TTC549 (cell line): ENCODE measurements around the gene SERPINE1.
"Not testable (repeated sequence)": the region's sequence is repeated elsewhere in the genome, so short reads cannot be mapped to it uniquely, and the experiment has no call there.

Experiments used
- FAIRE-seq: peaks from 2 replicates; lab custom pipeline; 2012; peaks lifted over from hg19 to GRCh38; lab: Jason Lieb, UNC

SERPINE1 gene

DNA sequence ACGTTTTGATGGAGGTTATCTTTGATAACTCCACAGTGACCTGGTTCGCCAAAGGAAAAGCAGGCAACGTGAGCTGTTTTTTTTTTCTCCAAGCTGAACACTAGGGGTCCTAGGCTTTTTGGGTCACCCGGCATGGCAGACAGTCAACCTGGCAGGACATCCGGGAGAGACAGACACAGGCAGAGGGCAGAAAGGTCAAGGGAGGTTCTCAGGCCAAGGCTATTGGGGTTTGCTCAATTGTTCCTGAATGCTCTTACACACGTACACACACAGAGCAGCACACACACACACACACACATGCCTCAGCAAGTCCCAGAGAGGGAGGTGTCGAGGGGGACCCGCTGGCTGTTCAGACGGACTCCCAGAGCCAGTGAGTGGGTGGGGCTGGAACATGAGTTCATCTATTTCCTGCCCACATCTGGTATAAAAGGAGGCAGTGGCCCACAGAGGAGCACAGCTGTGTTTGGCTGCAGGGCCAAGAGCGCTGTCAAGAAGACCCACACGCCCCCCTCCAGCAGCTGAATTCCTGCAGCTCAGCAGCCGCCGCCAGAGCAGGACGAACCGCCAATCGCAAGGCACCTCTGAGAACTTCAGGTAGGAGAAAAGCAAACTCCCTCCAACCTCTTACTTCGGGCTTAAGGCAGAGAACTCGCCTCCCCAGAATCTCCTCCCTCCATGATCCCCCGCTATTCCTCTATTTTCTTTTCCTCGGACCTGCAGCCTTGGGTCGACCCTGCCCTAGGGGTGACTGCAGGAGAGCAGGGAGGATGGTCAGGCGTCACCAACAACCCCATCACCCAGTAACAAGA is at the start of gene SERPINE1:
Gene SERPINE1, plus strand, starts transcription at position 454 of the 809 bp plus-strand sequence. CDS start 1,290 bp downstream, outside the sequence.
- no peak for FAIRE-seq

DNA sequence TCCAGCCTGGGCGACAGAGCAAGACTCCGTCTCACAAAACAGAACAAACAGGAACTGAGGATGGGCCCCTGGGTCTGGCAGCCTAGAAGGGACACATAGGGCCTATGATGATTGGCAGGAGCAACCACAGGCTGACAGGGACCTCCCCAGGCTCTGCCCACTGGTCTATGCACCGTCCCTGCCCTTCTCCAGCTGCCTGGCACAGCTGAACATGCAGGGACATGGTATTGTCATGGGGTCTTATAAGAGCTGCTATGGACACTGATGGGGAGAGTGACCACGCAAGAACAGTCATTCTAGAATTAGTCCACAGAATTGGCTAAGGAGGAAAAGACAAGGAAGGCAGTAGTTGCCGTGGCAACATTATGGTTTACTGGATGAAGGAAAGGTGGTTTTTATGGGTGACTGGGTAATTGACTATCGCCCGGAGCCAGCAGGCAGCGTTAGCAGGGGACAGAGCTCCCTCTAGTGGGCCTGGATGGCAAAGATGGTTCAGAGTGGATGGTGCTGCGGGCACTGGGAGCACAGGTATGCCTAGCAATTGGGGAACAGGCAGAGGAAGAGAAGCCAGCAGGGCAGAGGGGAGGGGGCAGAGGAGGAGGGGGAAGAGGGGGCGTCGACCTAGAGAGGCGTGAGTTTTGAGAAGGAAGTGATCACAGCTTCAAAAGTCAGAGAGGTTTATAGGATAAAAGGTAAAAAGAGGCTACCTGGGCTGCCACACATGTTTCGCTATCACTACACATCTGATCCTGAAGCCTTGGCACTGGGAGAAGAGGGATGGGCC is 49.4 kb upstream of the SERPINE1 start:
- FAIRE-seq: no peak

DNA sequence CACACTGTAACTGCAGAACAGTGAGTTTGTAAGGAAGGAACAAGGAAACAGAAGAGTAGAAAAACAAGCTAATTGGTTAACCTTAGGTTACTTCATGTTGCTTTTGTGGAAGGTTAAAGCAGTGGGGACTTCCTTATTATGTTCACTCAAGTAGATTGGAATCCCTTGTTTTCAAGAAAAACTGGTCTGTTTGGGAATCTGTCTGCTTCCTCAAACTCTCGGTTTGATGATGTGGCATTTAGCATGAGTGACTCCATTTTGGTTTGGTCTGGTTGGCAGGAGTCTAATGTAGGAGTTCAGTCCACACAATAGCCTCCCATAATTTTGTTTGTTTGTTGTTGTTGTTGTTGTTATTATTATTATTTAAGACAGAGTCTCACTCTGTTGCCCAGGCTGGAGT is 45.5 kb upstream of the SERPINE1 start:
- FAIRE-seq: no peak

- FAIRE-seq: no peak
These were observed 42.1 kb upstream of the SERPINE1 start for GRCh38 chr7:101084865-101085161.

DNA sequence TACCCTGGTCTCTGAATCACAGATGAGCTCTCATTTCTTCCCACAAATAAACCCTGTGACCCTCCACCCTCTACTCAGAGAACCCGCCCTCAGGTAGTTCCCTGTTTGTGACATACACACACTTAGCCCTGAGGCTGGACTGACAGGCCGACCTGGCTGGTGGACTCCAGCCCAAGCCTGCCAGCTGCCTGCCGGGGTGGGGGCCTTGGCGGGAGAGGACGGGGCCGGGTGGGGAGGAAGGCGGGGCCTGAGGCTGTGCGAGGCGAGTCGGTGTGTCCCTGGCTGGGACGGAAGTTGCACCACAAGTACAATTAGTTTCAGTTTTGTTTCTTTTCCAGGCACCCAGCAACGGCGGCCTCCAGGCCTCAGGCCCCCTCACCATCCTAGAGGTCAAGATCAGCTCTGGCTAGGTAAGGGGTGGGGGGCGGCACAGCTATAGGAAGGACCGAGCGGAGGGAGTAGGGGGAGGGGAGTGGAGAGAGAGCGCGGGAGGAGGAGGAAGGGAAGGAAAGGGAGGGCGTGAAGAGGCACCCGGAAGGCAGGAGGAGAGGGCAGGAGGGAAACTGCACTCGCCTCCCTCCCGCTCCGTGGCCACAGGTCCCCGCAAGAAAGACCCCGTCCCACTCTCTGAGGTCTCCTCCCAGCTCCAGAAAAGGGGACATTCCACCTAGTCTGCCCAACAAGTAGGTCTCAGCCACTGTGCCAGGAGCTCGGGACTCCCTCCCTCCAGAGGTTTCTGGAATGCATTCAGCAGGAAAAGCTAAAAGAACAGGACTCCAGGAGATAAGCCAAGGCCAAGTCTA is 41.5 kb upstream of the SERPINE1 start, which contains the start of gene TRIM56:
Gene TRIM56, plus strand, starts transcription at position 320 of the 803 bp plus-strand sequence. CDS start 1,832 bp downstream, outside the sequence.
- FAIRE-seq: no peak

GRCh38 chr7:101087334-101088068 is 39.4 kb upstream of the SERPINE1 start:
- FAIRE-seq: no peak

GRCh38 chr7:101088069-101088425 is 38.9 kb upstream of the SERPINE1 start:
- no peak for FAIRE-seq

GRCh38 chr7:101088858-101089529 is 37.9 kb upstream of the SERPINE1 start:
- FAIRE-seq: no peak

DNA sequence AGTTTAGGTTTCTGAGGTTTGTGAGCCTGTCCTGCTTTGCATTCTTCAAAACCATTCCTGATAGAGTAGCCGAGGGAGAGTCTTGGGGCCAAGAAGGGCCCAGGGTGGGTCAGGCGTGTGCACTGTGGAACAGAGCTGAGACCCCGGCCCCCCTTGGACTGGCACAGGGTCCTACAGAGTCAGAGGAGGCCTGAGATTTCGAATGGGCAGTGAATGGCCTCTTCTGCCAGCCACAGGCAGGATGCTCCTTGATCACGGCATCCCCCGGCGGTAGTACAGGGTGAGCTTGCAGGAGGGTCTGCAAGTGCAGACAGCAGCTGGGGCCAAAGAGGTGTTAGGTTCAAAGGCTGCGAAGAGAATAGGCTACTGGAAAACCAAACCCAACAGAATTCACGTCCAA is 37.0 kb upstream of the SERPINE1 start:
- no peak for FAIRE-seq

- FAIRE-seq: not testable (repeated sequence)
These were observed 34.5 kb upstream of the SERPINE1 start for GRCh38 chr7:101092266-101092905.

DNA sequence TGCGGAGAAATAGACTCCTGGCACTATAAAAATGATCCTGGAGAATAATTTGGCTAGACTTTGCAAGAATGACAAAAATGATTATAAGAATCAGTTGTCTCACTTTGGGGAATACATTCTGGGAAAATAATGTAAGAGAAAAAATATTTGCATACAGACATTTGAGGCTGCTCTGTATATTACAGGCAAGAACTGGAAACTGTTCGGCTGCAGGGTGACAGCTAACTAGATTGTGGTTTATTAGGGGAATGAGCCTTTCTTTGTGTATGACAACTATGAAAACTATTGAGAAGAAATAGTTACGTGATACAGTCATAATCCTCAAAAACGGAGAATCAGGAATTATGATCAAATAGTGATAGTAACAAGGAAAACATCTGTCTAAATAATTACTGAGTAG is 33.0 kb upstream of the SERPINE1 start:
- FAIRE-seq: no peak

- FAIRE-seq: no peak
These were observed 32.5 kb upstream of the SERPINE1 start for GRCh38 chr7:101094376-101094775.

DNA sequence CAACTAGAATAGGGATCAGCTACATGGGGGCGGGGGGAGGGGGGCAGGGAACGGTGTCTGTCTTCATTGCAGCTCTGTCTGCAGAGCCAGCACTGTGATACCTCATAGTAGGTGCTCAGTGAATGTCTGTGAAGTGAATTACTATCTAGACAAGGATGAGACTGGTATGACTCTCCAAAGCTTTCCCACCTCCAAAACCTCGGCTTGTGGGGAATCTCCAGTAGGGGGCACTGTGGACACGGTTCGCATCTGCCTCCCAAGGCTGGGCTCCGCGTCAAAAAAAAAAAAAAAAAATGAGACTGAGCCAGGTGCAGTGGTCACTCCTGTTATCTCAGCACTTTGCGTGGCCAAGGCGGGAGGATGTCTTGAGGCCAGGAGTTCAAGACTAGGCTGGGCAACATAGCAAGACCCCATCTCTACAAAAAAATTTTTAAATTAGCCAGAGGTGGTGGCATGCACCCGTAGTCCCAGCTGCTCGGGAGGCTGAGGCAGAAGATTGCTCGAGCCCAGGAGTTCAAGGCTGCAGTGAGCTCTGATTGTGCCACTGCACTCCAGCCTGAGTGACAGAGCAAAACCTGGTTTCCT is 32.0 kb upstream of the SERPINE1 start:
- FAIRE-seq: no peak

GRCh38 chr7:101096331-101096956 is 30.5 kb upstream of the SERPINE1 start:
- no peak for FAIRE-seq

DNA sequence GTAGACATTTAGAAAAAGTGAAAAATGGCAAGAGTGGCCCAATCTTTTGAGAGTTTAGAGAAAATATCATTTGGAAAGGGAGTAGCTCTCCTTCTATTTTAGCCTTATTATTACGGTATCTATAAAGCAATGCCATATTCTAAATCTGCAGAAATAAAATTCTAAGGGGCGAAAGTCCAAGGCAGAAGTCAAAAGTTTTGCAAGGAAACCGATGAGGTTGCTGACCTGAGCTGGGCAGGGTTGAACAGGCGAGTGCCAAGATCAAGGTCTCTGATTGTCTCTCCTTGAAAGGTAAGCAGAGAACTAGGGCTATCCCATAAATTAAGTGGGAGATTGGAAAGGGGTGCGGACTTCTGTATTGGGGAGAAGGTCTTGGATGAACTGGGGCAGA is 30.0 kb upstream of the SERPINE1 start:
- no peak for FAIRE-seq

- FAIRE-seq: no peak
These were observed 29.3 kb upstream of the SERPINE1 start for GRCh38 chr7:101097561-101097960.

GRCh38 chr7:101099969-101100781 is 26.7 kb upstream of the SERPINE1 start:
- peak; percentile 23 for FAIRE-seq

GRCh38 chr7:101100858-101101847 is 25.8 kb upstream of the SERPINE1 start:
- FAIRE-seq: no peak
